HepG2 (cell line): ENCODE results near the gene GPATCH4. TPM values are rescaled to one million over a fixed set of nuclear protein-coding genes. Genes with fewer than 3 reads are reported as not detected.

ENCODE experiments used
- ATAC-seq: fragments of 200-7000 bp; cut with Tn5 transposase; 3 replicates; pipeline ENCODE4 v1.9.1; 2020; ENCODE audit warnings: mild to moderate bottlenecking, moderate library complexity
- BruUV-seq: library from RNA; stranded (reverse); fragments of 400-500 nt; replicated peaks from 2 replicates; lab custom pipeline; 2021; lab: Mats Ljungman, UMichigan
- CTCF ChIA-PET: fragments of 300-600 bp; formaldehyde crosslinking; extraction: SDS; loops from one replicate; lab custom pipeline; 2021; ENCODE audit warnings: low total read pairs, inconsistent platforms, low intra/inter-chr PET ratio; lab: Yijun Ruan, JAX
- POLR2A ChIA-PET: fragments of 350-600 bp; sonication (Branson Sonifier 250); formaldehyde crosslinking; loops from one replicate; lab custom pipeline; 2020; ENCODE audit warnings: antibody characterized with exemption, inconsistent platforms; lab: Yijun Ruan, JAX
- DNase-seq: peaks from one replicate; pipeline ENCODE4 v3.0.0-alpha.2; 2015; ENCODE audit warnings: low spot score
- FAIRE-seq: peaks from 3 replicates; lab custom pipeline; 2011; peaks lifted over from hg19 to GRCh38; lab: Jason Lieb, UNC
- H2AFZ ChIP-seq: one replicate; pipeline ENCODE4 v1.6.1; 2011; ENCODE audit warnings: low read length, inconsistent platforms
- H3K27ac ChIP-seq: fragments of 300-600 bp; 3 replicates; pipeline ENCODE4 v1.8.0; 2011; ENCODE audit warnings: mixed run types, mild to moderate bottlenecking, mixed read lengths, low read length, inconsistent platforms; ENCODE audit not compliant: insufficient read depth; ENCODE audit errors: extremely low read length
- H3K27me3 ChIP-seq, 2 experiments: fragments of 200-600 bp in 1 of 2; 2 replicates in 1 of 2; 3 replicates in 1 of 2; pipeline versions ENCODE4 v1.6.0 to v1.8.0; 2011; ENCODE audit warnings: low read length in 2 of 2, mild to moderate bottlenecking in 2 of 2, moderate library complexity in 2 of 2, inconsistent platforms in 1 of 2; ENCODE audit not compliant: insufficient read depth in 2 of 2, control insufficient read depth in 1 of 2
- H3K36me3 ChIP-seq, 2 experiments: fragments of 200-600 bp in 1 of 2; replicated peaks in 1 of 2; 2 replicates in 1 of 2; 3 replicates in 1 of 2; pipeline versions ENCODE4 v1.5.1 to v1.8.0; 2011; ENCODE audit warnings: low read length in 2 of 2, inconsistent platforms in 1 of 2; ENCODE audit not compliant: insufficient read depth in 2 of 2, control insufficient read depth in 1 of 2
- H3K4me1 ChIP-seq: 2 replicates; pipeline ENCODE4 v1.5.1; 2012; ENCODE audit warnings: low read length, inconsistent platforms; ENCODE audit not compliant: insufficient read depth
- H3K4me2 ChIP-seq: 2 replicates; pipeline ENCODE4 v1.6.0; 2011; ENCODE audit warnings: low read depth, low read length, inconsistent platforms
- H3K4me3 ChIP-seq, 3 experiments: fragments of 200-600 bp in 1 of 3; sonication (generic), shearing (Covaris generic) in 1 of 3; replicated peaks in 1 of 3; 2 replicates each; pipeline ENCODE4 v1.5.1; 2011 to 2016; ENCODE audit warnings: low read length in 3 of 3, inconsistent platforms in 2 of 3, low read depth in 2 of 3, mild to moderate bottlenecking in 2 of 3, control low read depth in 1 of 3, mixed read lengths in 1 of 3; ENCODE audit not compliant: insufficient read depth in 1 of 3
- H3K79me2 ChIP-seq: one replicate; pipeline ENCODE4 v1.6.1; 2011; ENCODE audit warnings: low read length, inconsistent platforms; ENCODE audit not compliant: insufficient read depth
- H3K9ac ChIP-seq: 2 replicates; pipeline ENCODE4 v1.6.0; 2011; ENCODE audit warnings: mild to moderate bottlenecking, low read depth, low read length, inconsistent platforms; ENCODE audit not compliant: insufficient read depth
- H3K9me3 ChIP-seq: 2 replicates; pipeline ENCODE4 v1.5.1; 2012; ENCODE audit warnings: mild to moderate bottlenecking, low read length
- H4K20me1 ChIP-seq: 2 replicates; pipeline ENCODE4 v1.6.0; 2011; ENCODE audit warnings: inconsistent platforms, mild to moderate bottlenecking, low read length, moderate library complexity; ENCODE audit not compliant: insufficient read depth
- AGO1 ChIP-seq: fragments of 200-400 bp; formaldehyde crosslinking; IDR thresholded peaks from 2 replicates; pipeline ENCODE4 v1.6.1; 2017; ENCODE audit warnings: mild to moderate bottlenecking, low read depth, low read length, moderate library complexity; ENCODE audit not compliant: poor library complexity, severe bottlenecking
- AGO2 ChIP-seq: fragments of 200-400 bp; formaldehyde crosslinking; optimal IDR thresholded peaks from 2 replicates; pipeline ENCODE3; 2017; ENCODE audit warnings: mild to moderate bottlenecking, low read depth, low read length, moderate library complexity
- AKAP8 ChIP-seq: sonication (generic); formaldehyde crosslinking; IDR thresholded peaks from 2 replicates; pipeline ENCODE4 v1.5.1; 2020; ENCODE audit warnings: mild to moderate bottlenecking, missing genetic modification reagents
- POLR2A ChIP-seq, 2 experiments: IDR thresholded peaks; 2 replicates each; pipeline ENCODE4 v1.6.1; 2011; ENCODE audit warnings: low read depth in 2 of 2, low read length in 2 of 2, mild to moderate bottlenecking in 1 of 2, moderate library complexity in 1 of 2; ENCODE audit not compliant: insufficient read depth in 1 of 2
- POLR2AphosphoS5 ChIP-seq: IDR thresholded peaks from 2 replicates; pipeline ENCODE4 v1.6.1; 2012; ENCODE audit warnings: low read depth, low read length
- SMC3 ChIP-seq: IDR thresholded peaks from 2 replicates; pipeline ENCODE4 v1.6.1; 2011; ENCODE audit warnings: low read length, improper control_type of control experiment
- TCF7 ChIP-seq: sonication (generic); IDR thresholded peaks from 2 replicates; pipeline ENCODE4 v1.6.1; 2016; ENCODE audit warnings: antibody characterized with exemption, low read depth
- ZNF335 ChIP-seq: sonication (generic); formaldehyde crosslinking; IDR thresholded peaks from 2 replicates; pipeline ENCODE4 v1.4.0; 2020; ENCODE audit warnings: missing genetic modification reagents
- ZNF367 ChIP-seq: sonication (generic); formaldehyde crosslinking; IDR thresholded peaks from 2 replicates; pipeline ENCODE4 v1.4.0; 2020; ENCODE audit warnings: missing genetic modification reagents, borderline replicate concordance
- WGBS: methylation state at CpG from one replicate; pipeline ENCODE4 v1.1.6; 2017; ENCODE audit warnings: low lambda C conversion rate; 5-methylcytosine and 5-hydroxymethylcytosine counted together
- in situ Hi-C: cut with HindIII; loops from 2 replicates; pipeline ENCODE4 v1.10.0; 2017; ENCODE audit warnings: low pct_unique_long_range_greater_than_20kb; ENCODE audit not compliant: extremely low pct_ligation_motif_present
- intact Hi-C: fragments of 100-400 bp; cut with micrococcal nuclease; formaldehyde crosslinking; loops from one replicate; pipeline ENCODE4 v1.10.0; 2022; ENCODE audit not compliant: unreplicated experiment
- polyA plus RNA-seq, 8 experiments: library from polyadenylated mRNA; depleted of rRNA in 3 of 8; stranded (reverse) in 7 of 8; unstranded in 1 of 8; fragments of >200 nt; fragmentation: Illumina TruSeq in 4 of 8; extraction: Trizol in 4 of 8; gene quantifications; 2 replicates each; pipeline versions ENCODE4 v1.2.1 to v1.2.3, GENCODE V29; 2011 to 2016; ENCODE audit warnings: low read depth in 4 of 8, missing spikeins in 1 of 8, mixed read lengths in 1 of 8; ENCODE audit not compliant: insufficient read depth in 1 of 8
- total RNA-seq, 5 experiments: library from RNA; depleted of rRNA; stranded (reverse); fragments of >200 nt; fragmentation: Illumina TruSeq; extraction: Trizol; gene quantifications; 2 replicates each; pipeline ENCODE4 v1.2.3, GENCODE V29; 2016; ENCODE audit warnings: low read depth in 1 of 5
- TF ChIP-seq, protein P1 (sequence below): sonication (generic); formaldehyde crosslinking; IDR thresholded peaks from 2 replicates; pipeline ENCODE4 v1.5.1; 2020; ENCODE audit warnings: mild to moderate bottlenecking, missing genetic modification reagents, borderline replicate concordance

GPATCH4 gene
- total and polyA plus RNA-seq, 2 of the 13 experiments (the other 11 are each of a cell fraction or from before 2014, with no cell fraction given) = 19.2 to 37.9 TPM

DNA sequence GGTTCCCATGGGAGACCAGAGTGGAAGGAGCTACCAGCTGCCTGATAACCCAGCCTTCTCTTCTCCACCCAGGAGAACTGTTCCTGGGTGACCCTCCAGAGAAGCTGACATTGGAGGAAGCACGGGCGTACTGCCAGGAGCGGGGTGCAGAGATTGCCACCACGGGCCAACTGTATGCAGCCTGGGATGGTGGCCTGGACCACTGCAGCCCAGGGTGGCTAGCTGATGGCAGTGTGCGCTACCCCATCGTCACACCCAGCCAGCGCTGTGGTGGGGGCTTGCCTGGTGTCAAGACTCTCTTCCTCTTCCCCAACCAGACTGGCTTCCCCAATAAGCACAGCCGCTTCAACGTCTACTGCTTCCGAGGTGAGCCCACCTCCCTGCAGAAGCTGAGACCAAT is 47.2 kb upstream of the GPATCH4 start (continued):
- TF ChIP-seq AGO1 = peak; percentile 73
- TF ChIP-seq ZNF367 (CRISPR knock-in tag) = no peak
- no peak for TF ChIP-seq ZNF335
- TF ChIP-seq AKAP8 = peak; percentile 34; the same call in 1 of the 2 replicates
- no peak for TF ChIP-seq TCF7
- no peak for TF ChIP-seq SMC3

DNA sequence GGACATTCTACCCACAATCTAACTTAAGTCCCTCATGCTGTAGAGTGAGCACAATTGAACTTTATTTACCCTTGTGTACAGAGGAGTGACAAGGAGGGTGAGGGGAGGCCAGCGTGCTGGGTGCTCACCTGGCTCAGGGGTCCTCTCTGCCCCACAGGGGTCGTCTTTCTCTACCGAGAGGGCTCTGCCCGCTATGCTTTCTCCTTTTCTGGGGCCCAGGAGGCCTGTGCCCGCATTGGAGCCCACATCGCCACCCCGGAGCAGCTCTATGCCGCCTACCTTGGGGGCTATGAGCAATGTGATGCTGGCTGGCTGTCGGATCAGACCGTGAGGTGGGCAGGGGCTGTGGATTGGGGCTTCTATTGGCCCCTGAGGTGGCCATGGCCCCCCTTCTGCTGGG is 46.1 kb upstream of the GPATCH4 start:
- Histone ChIP-seq H3K9me3 (no peaks in the 10 kb centered on the region), H3K27ac (no peak overlapping the region), H3K36me3 (peaks cover 0 to 8% of the 10 kb centered on the region in 2 experiments; a peak in 2 of 5 replicates), H4K20me1 (peaks cover 51% of the 10 kb centered on the region), H3K27me3 (no peaks in the 10 kb centered on the region), H3K4me2 (no peak overlapping the region), H2AFZ (no peak overlapping the region), H3K9ac (no peak overlapping the region), H3K4me1 (no peaks in the 10 kb centered on the region), H3K79me2 (no peaks in the 10 kb centered on the region), H3K4me3 (no peak overlapping the region)
- no peak for DNase-seq
- TF ChIP-seq POLR2A (IDR thresholded peaks at IDR 0.05; ENCODE audit: insufficient read depth in 1 of 2, low read depth in 2 of 2, low read length in 2 of 2) = peak in 1 of 2 experiments; percentile 2; a peak in 1 of 4 replicates
- TF ChIP-seq POLR2AphosphoS5 = peak; percentile 25; the same call in 1 of the 2 replicates
- peak; percentile 71 for TF ChIP-seq AGO2
- TF ChIP-seq, protein P1, sequence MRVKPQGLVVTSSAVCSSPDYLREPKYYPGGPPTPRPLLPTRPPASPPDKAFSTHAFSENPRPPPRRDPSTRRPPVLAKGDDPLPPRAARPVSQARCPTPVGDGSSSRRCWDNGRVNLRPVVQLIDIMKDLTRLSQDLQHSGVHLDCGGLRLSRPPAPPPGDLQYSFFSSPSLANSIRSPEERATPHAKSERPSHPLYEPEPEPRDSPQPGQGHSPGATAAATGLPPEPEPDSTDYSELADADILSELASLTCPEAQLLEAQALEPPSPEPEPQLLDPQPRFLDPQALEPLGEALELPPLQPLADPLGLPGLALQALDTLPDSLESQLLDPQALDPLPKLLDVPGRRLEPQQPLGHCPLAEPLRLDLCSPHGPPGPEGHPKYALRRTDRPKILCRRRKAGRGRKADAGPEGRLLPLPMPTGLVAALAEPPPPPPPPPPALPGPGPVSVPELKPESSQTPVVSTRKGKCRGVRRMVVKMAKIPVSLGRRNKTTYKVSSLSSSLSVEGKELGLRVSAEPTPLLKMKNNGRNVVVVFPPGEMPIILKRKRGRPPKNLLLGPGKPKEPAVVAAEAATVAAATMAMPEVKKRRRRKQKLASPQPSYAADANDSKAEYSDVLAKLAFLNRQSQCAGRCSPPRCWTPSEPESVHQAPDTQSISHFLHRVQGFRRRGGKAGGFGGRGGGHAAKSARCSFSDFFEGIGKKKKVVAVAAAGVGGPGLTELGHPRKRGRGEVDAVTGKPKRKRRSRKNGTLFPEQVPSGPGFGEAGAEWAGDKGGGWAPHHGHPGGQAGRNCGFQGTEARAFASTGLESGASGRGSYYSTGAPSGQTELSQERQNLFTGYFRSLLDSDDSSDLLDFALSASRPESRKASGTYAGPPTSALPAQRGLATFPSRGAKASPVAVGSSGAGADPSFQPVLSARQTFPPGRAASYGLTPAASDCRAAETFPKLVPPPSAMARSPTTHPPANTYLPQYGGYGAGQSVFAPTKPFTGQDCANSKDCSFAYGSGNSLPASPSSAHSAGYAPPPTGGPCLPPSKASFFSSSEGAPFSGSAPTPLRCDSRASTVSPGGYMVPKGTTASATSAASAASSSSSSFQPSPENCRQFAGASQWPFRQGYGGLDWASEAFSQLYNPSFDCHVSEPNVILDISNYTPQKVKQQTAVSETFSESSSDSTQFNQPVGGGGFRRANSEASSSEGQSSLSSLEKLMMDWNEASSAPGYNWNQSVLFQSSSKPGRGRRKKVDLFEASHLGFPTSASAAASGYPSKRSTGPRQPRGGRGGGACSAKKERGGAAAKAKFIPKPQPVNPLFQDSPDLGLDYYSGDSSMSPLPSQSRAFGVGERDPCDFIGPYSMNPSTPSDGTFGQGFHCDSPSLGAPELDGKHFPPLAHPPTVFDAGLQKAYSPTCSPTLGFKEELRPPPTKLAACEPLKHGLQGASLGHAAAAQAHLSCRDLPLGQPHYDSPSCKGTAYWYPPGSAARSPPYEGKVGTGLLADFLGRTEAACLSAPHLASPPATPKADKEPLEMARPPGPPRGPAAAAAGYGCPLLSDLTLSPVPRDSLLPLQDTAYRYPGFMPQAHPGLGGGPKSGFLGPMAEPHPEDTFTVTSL = no peak
- WGBS = over 99% methylated on average over 10 of the region's 10 CpGs
- POLR2A ChIA-PET = no interaction called here
- CTCF ChIA-PET = no interaction called here
- no TSS peak for BruUV-seq
- intact Hi-C loops = no loop called here
- FAIRE-seq = no peak
- in situ Hi-C loops = no loop called here
- no peak for ATAC-seq
